Endothelial cell of umbilical vein (primary cell): ENCODE data around the gene THTPA.
A peak's percentile ranks its signal among the peaks of the same experiment; 100 is the strongest.

ENCODE experiments used
- EZH2 ChIP-seq: IDR thresholded peaks from 2 replicates; pipeline ENCODE4 v1.6.1; 2012; ENCODE audit warnings: borderline replicate concordance, low read depth, mild to moderate bottlenecking, moderate library complexity, low read length, inconsistent platforms; ENCODE audit not compliant: severe bottlenecking
- POLR2AphosphoS5 ChIP-seq: IDR thresholded peaks from 2 replicates; pipeline ENCODE4 v1.6.1; 2012; ENCODE audit warnings: low read depth, mild to moderate bottlenecking, control low read depth, low read length, moderate library complexity; ENCODE audit not compliant: insufficient read depth
- TF ChIP-seq, protein P1 (sequence below), 2 donors: IDR thresholded peaks; 1 replicate in 1 of 2; 2 replicates in 1 of 2; pipeline ENCODE4 v1.5.1; 2011; ENCODE audit warnings: low read length in 2 of 2, mild to moderate bottlenecking in 2 of 2, moderate library complexity in 2 of 2, control low read depth in 1 of 2, inconsistent platforms in 1 of 2, low read depth in 1 of 2; ENCODE audit not compliant: insufficient read depth in 1 of 2; ENCODE audit errors: extremely low read depth in 1 of 2

GRCh38 chr14:23559010-23559925, 3.2 kb downstream of the THTPA start:
- TF ChIP-seq, protein P1, sequence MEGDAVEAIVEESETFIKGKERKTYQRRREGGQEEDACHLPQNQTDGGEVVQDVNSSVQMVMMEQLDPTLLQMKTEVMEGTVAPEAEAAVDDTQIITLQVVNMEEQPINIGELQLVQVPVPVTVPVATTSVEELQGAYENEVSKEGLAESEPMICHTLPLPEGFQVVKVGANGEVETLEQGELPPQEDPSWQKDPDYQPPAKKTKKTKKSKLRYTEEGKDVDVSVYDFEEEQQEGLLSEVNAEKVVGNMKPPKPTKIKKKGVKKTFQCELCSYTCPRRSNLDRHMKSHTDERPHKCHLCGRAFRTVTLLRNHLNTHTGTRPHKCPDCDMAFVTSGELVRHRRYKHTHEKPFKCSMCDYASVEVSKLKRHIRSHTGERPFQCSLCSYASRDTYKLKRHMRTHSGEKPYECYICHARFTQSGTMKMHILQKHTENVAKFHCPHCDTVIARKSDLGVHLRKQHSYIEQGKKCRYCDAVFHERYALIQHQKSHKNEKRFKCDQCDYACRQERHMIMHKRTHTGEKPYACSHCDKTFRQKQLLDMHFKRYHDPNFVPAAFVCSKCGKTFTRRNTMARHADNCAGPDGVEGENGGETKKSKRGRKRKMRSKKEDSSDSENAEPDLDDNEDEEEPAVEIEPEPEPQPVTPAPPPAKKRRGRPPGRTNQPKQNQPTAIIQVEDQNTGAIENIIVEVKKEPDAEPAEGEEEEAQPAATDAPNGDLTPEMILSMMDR (IDR thresholded peaks at IDR 0.05; ENCODE audit: extremely low read depth in 1 of 2, insufficient read depth in 1 of 2, low read depth in 1 of 2, low read length in 2 of 2), result peak; percentile 87 to 92
- TF ChIP-seq POLR2AphosphoS5 (no peak), EZH2 (no peak)
